Frontal cortex (tissue), 1 donor: Measurements from ENCODE around the gene INSL6. TPM values are rescaled to one million over a fixed set of nuclear protein-coding genes. Genes with fewer than 3 reads are reported as not detected.

Source experiments
- small RNA-seq: library from RNA; depleted of rRNA; stranded (forward); fragments of <200 nt; gene quantifications from one replicate; pipeline ENCODE3, GENCODE V24; 2014
- total RNA-seq: library from RNA; depleted of rRNA; stranded (reverse); fragments of >200 nt; gene quantifications from one replicate; pipeline ENCODE4 v1.2.3, GENCODE V29; 2014

INSL6 gene
- total RNA-seq, 1 donor from 2014 or later, result not detected

Small RNA genes within 50 kb of the gene (small RNA-seq; reads per million reads assigned to genes)
- not detected for gene AL133547.1

Other genes starting within 250 kb of the INSL6 start
- 58.7 TPM for gene JAK2, start 200.4 kb downstream of the INSL6 start, total RNA-seq
- gene INSL4, start 45.8 kb upstream of the INSL6 start, total RNA-seq, result not detected
- gene RLN2, start 119.1 kb upstream of the INSL6 start, total RNA-seq, result not detected
- not detected for gene RLN1, start 154.2 kb upstream of the INSL6 start, total RNA-seq